Measurements from ENCODE around the gene ITPR2.

ITPR2 gene

DNA sequence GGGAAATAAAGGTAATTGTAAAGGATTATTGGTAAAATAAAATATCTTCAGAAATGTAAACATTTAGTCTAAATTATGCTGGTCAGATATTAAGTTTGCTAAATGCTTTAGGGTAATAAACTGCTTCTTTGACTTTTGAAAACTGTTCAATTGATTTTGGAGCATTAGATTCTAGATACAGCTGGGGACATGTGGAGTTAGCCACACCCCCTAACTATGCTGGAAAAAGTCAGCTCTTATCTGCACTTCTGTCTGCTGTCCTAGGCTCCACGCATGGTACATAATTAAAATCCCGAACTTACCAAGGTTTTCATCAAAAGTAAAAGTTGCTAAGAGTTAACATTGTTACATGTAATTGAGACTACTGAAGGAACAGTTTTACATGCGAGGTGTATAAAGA, 78.8 kb downstream of the ITPR2 start:
- DNase-seq (ENCODE audit: low read depth in 2 of 2) = no peak

DNA sequence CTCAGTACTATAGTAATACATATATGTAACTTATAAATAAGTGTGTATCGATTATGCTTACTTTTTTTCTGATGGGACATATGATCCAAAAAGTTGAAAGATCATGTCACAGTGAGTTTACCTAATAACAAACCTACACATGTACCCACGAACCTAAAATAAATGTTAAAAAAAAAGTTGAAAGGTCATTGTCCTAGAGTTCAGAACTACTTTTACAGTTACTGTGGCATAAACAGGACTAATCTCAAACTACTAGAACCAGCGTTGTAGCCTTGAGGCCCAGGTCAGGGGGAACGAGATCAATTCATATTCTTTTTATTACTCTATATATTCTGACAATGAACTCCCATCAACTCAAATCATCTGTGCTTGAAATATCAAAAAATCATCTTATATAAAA, 81.8 kb downstream of the ITPR2 start:
- DNase-seq (ENCODE audit: low read depth in 2 of 2) = no peak

GRCh38 chr12:26750531-26751175, 82.3 kb downstream of the ITPR2 start:
- no peak for DNase-seq (ENCODE audit: low read depth in 2 of 2)

- no peak for DNase-seq (ENCODE audit: low read depth in 2 of 2)
Measured at GRCh38 chr12:26749781-26750180, 83.2 kb downstream of the ITPR2 start.

- DNase-seq (ENCODE audit: low read depth in 2 of 2) = no peak
Measured at GRCh38 chr12:26748741-26749431, 84.1 kb downstream of the ITPR2 start.

DNA sequence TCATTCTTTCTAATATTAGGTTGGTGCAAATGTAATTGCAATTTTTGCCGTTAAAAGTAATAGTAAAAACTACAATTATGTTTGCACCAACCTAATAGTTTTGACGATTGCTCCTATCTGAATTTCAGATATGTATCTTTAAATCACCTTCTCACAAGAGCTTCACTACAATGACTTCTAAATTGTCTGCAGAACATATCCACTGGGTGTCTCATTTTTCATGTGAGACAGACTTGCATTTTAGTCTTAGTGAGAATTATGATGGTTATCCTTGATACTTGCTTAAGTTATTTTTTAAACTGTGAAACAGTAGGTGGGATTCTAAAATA, 84.6 kb downstream of the ITPR2 start:
- DNase-seq (ENCODE audit: low read depth in 2 of 2) = no peak

GRCh38 chr12:26746121-26746714, 86.8 kb downstream of the ITPR2 start:
- DNase-seq (ENCODE audit: low read depth in 2 of 2) = no peak

GRCh38 chr12:26744697-26745440, 88.1 kb downstream of the ITPR2 start:
- DNase-seq (ENCODE audit: low read depth in 2 of 2) = no peak

DNA sequence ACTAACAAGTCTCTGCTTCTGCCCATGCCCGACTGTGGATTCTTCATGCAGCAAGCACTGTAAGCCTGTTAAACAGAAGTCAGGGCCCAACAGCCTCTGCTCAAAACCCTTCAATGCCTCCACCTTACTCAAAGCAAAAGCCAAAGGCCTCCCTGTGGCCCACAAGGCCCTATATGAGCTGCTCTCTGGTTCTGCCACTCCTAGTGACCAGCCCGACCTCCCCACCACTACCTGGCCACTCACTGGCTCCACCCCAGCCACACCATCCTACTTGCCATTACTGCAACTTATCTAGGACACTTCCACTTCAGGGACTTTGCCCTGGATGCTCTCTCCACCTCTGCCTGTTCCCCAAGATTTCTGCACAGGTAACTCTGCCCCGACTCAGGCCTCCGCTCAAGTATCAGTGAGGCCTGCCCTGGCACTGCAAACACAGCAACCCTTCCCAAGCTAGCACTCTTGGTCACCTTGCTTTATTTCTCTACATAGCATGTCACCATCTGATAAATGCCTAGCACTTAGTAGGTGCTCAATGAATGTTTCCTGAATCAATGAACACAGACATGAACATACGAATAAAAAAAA, 88.9 kb downstream of the ITPR2 start:
- no peak for DNase-seq (ENCODE audit: low read depth in 2 of 2)

DNA sequence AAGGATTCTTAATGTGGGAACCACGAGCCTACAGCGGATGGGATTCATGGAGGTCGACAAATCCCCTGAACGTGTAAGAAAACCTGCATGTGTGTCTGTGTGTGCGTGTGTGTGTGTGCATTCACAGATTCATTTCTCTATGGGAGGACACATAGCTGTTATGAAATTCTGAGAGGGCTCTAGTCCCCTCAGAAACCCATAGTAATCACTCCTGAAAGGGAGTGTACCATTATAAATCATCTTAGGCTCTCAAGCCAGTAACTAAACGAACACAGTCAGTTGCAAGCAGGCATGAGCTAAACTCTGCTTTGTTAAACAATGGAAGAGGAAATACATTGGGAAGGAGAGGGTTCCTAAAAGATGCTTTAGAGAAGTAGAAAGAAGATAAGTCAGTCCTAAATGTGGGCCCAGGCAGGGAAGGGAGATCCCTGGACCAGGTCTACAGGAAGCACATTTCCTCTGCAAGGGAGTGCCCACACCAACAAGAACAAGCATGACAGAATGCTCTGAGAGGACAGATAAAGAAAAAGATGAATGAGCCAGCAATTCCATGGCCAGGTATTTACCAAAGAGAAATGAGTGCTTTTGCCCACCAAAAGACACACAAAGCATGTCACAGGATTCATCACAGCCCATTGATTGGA, 91.3 kb downstream of the ITPR2 start:
- no peak for DNase-seq (ENCODE audit: low read depth in 2 of 2)

GRCh38 chr12:26740991-26741390, 92.0 kb downstream of the ITPR2 start:
- DNase-seq (ENCODE audit: low read depth in 2 of 2) = no peak

DNA sequence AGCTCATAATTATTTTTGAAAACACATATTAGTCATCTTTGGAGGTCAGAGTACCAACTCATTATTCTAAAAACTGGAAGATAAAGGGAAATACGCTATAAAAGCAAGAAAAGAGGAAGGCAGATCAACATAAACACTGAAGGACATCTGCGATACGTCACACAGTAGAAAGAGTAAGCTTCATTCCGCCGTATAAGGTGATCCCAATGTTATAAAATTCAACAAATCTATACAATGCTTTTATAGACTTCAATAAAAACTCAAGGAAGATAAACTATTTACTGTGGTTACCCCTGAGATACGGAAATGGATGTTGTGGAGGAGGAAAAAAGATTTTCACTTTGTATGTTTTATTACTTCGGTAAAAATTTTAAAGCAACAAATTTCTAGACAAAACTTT, 92.6 kb downstream of the ITPR2 start:
- DNase-seq (ENCODE audit: low read depth in 2 of 2) = no peak

GRCh38 chr12:26737487-26738030, 95.4 kb downstream of the ITPR2 start:
- no peak for DNase-seq (ENCODE audit: low read depth in 2 of 2)

GRCh38 chr12:26736563-26737486, 96.2 kb downstream of the ITPR2 start:
- DNase-seq (ENCODE audit: low read depth in 2 of 2) = no peak

DNA sequence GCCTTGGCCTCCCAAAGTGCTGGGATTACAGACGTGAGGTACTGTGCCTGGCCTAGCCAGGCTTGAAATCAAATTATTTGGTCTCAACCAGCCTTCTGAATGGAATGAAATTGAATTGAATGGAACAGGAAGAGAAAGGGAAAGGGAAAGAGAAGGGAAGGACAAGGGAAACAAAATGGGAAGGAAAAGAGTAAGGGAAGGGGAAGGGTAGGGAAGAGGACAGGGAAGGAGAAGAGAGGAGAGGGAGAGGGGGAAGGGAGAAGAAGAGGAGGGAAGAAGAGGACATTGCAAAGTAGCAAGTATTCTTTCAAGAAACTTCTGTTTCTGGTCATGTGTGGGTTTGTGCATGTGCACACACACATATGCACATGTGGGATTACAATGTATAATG, 97.8 kb downstream of the ITPR2 start:
- no peak for DNase-seq (ENCODE audit: low read depth in 2 of 2)

DNA sequence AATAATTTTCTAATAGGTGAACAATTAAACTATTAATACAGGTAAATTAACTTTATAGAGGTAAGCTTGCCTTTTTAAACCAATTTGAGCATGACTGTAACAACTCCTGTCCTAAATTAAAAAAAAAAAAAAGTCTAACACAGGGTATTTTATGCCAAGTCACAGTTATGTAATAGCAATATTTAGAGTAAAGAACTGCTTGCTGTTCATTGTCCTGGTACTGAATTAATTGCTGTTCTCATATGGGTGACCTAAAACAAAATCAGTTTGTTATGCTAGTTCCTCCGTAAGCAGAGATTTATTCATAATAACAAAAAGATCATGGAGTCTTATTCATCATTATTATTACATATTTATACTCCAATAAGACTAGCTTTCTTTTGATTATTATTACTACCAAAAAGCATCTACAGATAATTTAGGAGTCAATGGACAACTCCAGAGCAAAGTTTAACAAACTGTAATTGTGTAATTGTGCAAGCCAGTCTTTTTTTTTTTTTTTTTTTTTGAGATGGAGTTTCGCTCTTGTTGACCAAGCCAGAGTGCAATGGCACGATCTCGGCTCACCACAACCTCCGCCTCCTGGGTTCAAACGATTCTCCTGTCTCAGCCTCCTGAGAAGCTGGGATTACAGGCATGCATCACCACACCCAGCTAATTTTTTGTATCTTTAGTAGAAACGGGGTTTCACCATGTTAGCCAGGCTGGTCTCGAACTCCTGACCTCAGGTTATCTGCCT, 98.3 kb downstream of the ITPR2 start:
- no peak for DNase-seq (ENCODE audit: low read depth in 2 of 2)

DNA sequence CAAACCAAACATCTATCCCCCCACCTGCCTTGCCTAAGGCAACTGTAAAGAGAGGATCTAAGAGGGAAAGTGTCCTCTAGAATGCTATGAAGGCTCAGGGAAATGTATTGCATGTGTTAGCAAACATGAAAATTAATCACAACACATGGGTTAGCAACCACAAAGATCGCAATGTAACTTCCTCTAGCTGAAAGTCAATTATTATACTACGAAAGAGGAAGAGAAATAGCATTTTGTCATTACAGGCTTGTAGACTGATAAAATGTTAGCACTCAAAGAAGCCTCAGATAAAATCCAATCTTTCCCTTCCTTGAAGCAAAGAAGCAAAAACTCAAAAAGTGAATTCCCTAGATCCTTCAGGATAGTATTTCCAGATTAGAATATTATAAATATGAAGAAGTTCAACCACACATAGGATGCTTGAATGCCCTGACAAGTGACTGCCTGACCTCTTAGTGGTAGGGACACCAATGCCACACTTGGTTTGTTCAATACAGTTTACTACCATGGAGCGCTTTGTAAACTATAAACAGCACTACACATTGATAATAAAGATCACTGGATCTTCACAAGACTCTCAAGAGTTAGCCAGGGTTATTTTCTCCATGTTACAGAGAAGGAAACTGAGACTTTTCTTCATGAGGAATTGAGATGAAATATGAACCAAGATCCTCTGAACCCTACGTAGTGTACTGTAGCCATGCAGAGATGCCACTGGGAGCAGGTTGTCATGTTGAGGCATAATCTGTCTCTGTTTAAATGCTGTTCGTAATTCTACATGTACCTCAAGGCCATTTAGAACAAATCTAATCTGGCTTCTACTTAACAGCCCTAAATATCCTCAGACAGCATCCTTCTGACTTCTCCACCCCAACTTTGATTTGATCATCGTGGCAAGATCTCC, 100.7 kb downstream of the ITPR2 start:
- no peak for DNase-seq (ENCODE audit: low read depth in 2 of 2)

DNA sequence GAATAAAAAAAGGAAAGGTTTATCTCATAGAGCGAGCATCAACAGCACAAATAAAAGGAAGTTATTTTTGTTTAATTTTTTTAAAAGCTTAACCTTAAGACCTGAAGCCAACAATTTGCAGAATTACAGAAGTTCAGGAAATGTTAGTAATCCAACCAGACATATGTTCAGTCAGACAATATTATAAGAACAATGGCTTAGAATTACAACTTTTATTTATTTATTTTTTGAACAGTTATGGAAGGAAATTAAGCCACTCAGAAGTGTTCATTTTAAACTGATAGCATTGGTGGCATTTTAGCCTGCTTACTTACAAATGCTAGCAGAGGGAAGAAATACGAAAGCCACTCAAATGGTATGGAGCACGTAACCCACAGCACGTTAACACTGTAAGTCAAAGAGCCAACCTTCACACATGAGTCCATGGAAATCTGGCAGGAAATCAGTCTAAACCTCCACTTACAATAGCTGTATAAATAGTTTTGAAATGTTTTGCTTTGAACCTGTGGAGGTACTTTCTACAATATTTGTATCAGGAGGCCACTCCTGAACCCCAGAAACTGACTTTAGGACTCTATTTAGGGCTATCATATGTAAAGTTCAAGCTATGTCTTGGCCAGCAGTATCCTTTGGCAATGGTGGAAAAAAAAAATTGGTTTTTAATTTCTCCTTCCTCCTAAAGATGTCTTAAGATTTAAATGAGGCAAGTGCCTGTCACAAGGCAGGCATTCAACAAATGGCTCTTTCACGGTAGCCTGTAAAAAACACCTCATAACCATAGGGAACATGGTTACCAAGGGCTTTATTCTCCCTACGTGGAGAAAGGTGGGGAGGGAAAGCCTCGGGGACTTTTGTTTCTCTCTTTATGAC, 102.3 kb downstream of the ITPR2 start:
- DNase-seq (ENCODE audit: low read depth in 2 of 2) = no peak

Measured in activated CD4-positive, alpha-beta T cell treated with anti-CD3 and anti-CD28 coated beads for 24 hours (primary cell).